Gastrocnemius medialis (tissue), 4 donors: ENCODE results near the gene FAM193B.

Experiments
- CTCF ChIP-seq, 5 experiments: fragments of 450-650 bp in 3 of 5; fragments of 200-600 bp in 2 of 5; sonication (generic) in 2 of 5; IDR thresholded peaks in 4 of 5; conservative IDR thresholded peaks in 1 of 5; 1 replicate in 4 of 5; 2 replicates in 1 of 5; pipeline ENCODE4 v1.5.1; 2016 to 2019; ENCODE audit warnings: antibody characterized with exemption in 5 of 5, mild to moderate bottlenecking in 3 of 5, moderate library complexity in 3 of 5
- POLR2A ChIP-seq, 2 donors: fragments of 450-650 bp; IDR thresholded peaks; one replicate each; pipeline ENCODE4 v1.6.1; 2017; ENCODE audit warnings: antibody characterized with exemption in 2 of 2, mild to moderate bottlenecking in 2 of 2, moderate library complexity in 2 of 2

- TF ChIP-seq POLR2A (IDR thresholded peaks at IDR 0.05) (no peak), CTCF (IDR thresholded peaks at IDR 0.05 in 4 of 5, conservative IDR thresholded peaks at IDR 0.05 in 1 of 5) (no peak)
These were observed 18.0 kb downstream of the FAM193B start for GRCh38 chr5:177536386-177536785.
